Esophagus muscularis mucosa (tissue), 3 donors: ENCODE measurements around the gene SMIM15.

Experiments used
- POLR2AphosphoS5 ChIP-seq, 2 donors: sonication (generic); formaldehyde crosslinking; IDR thresholded peaks; one replicate each; pipeline ENCODE4 v1.6.1; 2017; ENCODE audit warnings: antibody characterized with exemption in 2 of 2
- TF ChIP-seq, protein P1 (sequence below), 3 experiments: fragments of 200-600 bp in 2 of 3; fragments of 450-650 bp in 1 of 3; sonication (generic) in 2 of 3; IDR thresholded peaks; one replicate each; pipeline ENCODE4 v1.5.1; 2017 to 2019; ENCODE audit warnings: antibody characterized with exemption in 3 of 3, mild to moderate bottlenecking in 2 of 3, moderate library complexity in 1 of 3

DNA sequence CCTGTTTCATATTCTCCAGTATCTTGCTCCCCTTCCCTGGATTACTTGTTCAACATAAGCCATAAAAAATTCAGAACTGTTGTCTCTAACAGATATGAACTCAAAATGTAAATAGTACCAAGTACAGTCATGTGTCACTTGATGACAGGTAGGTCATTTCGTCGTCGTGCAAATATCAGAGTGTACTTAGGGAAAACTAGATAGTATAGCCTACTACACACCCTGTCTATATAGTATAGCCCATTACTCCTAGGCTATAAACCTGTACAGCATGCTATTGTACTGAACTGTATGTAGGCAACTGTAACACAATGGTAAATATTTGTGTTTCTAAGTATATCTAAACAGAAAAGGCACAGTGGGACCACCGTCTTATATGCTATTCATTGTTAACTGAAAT is 39.1 kb downstream of the SMIM15 start:
- TF ChIP-seq, protein P1, sequence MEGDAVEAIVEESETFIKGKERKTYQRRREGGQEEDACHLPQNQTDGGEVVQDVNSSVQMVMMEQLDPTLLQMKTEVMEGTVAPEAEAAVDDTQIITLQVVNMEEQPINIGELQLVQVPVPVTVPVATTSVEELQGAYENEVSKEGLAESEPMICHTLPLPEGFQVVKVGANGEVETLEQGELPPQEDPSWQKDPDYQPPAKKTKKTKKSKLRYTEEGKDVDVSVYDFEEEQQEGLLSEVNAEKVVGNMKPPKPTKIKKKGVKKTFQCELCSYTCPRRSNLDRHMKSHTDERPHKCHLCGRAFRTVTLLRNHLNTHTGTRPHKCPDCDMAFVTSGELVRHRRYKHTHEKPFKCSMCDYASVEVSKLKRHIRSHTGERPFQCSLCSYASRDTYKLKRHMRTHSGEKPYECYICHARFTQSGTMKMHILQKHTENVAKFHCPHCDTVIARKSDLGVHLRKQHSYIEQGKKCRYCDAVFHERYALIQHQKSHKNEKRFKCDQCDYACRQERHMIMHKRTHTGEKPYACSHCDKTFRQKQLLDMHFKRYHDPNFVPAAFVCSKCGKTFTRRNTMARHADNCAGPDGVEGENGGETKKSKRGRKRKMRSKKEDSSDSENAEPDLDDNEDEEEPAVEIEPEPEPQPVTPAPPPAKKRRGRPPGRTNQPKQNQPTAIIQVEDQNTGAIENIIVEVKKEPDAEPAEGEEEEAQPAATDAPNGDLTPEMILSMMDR (IDR thresholded peaks at IDR 0.05), result no peak
- TF ChIP-seq POLR2AphosphoS5 (IDR thresholded peaks at IDR 0.05), result no peak
